ENCODE measurements around the gene COPS2.
"Not testable (repeated sequence)": the region's sequence is repeated elsewhere in the genome, so short reads cannot be mapped to it uniquely, and the experiment has no call there.

Gene COPS2

GRCh38 chr15:49103002-49103401 lies 52.4 kb downstream of the COPS2 start:
- no peak for DNase-seq (ENCODE audit: low spot score)

- no peak for DNase-seq (ENCODE audit: low spot score)
Measured at GRCh38 chr15:49101536-49101935, 53.9 kb downstream of the COPS2 start.

GRCh38 chr15:49096090-49096750 lies 59.2 kb downstream of the COPS2 start:
- DNase-seq (ENCODE audit: low spot score) = no peak

- no peak for DNase-seq (ENCODE audit: low spot score)
Measured at GRCh38 chr15:49094923-49095322, 60.5 kb downstream of the COPS2 start.

GRCh38 chr15:49093252-49094105 lies 61.9 kb downstream of the COPS2 start:
- no peak for DNase-seq (ENCODE audit: low spot score)

- no peak for DNase-seq (ENCODE audit: low spot score)
Measured at GRCh38 chr15:49088996-49089395, 66.4 kb downstream of the COPS2 start.

- DNase-seq (ENCODE audit: low spot score) = no peak
Measured at GRCh38 chr15:49085696-49086459, 69.5 kb downstream of the COPS2 start.

GRCh38 chr15:49084285-49084570 lies 71.2 kb downstream of the COPS2 start:
- no peak for DNase-seq (ENCODE audit: low spot score)

- no peak for DNase-seq (ENCODE audit: low spot score)
Measured at GRCh38 chr15:49083401-49084284, 71.8 kb downstream of the COPS2 start.

GRCh38 chr15:49082960-49083359 lies 72.4 kb downstream of the COPS2 start:
- no peak for DNase-seq (ENCODE audit: low spot score)

GRCh38 chr15:49079340-49080039 lies 75.9 kb downstream of the COPS2 start:
- DNase-seq (ENCODE audit: low spot score) = no peak

- DNase-seq (ENCODE audit: low spot score) = no peak
Measured at GRCh38 chr15:49075881-49076280, 79.5 kb downstream of the COPS2 start.

GRCh38 chr15:49074589-49075287 lies 80.7 kb downstream of the COPS2 start:
- DNase-seq (ENCODE audit: low spot score) = not testable (repeated sequence)
